Measurements from ENCODE around the gene PARP3. TPM values are rescaled to one million over a fixed set of nuclear protein-coding genes. Genes with fewer than 3 reads are reported as not detected.

Gene PARP3
- total RNA-seq, 6 experiments from 2014 or later: 13.7 to 20.1 (median 17.1) TPM

GRCh38 chr3:51955893-51956770, 14.0 kb downstream of the PARP3 start:
- Mint-ChIP-seq H3K4me3 (no peak overlapping the region), H3K27ac (no peak overlapping the region), H3K36me3 (ENCODE audit: low read depth) (peaks cover 5% of the 10 kb centered on the region; the same call in 1 of the 2 replicates), H3K9me3 (no peaks in the 10 kb centered on the region), H3K27me3 (ENCODE audit: insufficient read depth) (no peaks in the 10 kb centered on the region; the same call in none of the 2 replicates), H3K4me1 (ENCODE audit: low read depth) (peaks cover 20% of the 10 kb centered on the region)
- peak; percentile 61 for TF ChIP-seq CTCF (IDR thresholded peaks at IDR 0.05)
- DNase-seq: no peak

GRCh38 chr3:51957520-51958205, 15.5 kb downstream of the PARP3 start:
- no peaks in the 10 kb centered on the region for H3K9me3 Mint-ChIP-seq
- H3K27ac Mint-ChIP-seq: no peak overlapping the region
- peaks cover 16% of the 10 kb centered on the region for H3K4me1 Mint-ChIP-seq (ENCODE audit: low read depth)
- H3K36me3 Mint-ChIP-seq (ENCODE audit: low read depth): peaks cover 5% of the 10 kb centered on the region; the same call in 1 of the 2 replicates
- TF ChIP-seq CTCF (IDR thresholded peaks at IDR 0.05): peak; percentile 45
- no peaks in the 10 kb centered on the region; the same call in none of the 2 replicates for H3K27me3 Mint-ChIP-seq (ENCODE audit: insufficient read depth)
- H3K4me3 Mint-ChIP-seq: no peak overlapping the region
- DNase-seq: no peak

DNA sequence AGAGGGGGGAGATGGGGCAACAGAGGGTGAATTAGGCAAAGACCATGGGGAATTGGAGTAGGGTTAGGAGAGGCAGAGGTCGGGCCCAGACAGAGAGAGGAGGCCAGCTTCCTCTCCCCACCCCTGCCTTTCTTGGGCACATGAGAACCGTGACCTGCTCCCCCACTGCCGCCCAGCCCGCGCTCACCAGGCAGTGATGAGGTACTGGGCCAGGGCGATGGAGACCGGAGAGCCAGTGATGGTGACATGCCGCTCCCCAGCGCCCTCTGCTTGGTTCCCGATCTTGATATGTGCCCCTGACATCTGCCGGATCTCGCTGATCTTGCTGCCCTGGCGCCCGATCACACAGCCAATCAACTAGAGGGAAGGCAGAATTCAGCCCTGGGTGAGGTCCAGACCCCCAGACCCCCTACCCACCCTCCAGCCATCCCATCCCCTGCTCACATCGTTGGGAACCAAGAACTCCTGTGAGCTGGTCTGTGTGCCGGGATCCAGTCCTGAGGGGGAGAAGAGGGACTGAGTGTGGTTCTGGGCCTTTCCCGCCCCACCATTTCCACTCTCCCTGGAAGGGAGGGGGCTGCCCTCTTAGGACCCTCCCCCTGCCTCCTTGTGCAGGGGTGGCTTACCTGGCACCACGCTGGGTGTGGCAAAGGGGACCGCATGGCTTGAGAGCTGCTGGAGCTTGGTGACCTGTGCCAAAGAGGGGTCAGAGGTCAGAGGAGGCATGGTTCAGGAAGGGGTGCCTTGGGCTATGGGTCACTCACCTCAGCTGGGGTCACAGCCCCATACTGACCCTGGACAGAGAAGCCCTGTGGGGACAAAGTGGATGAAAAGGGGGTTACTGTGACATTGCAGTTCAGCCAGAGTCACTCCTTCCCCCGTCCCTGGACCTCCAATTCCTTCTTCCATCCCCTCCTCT, 16.7 kb downstream of the PARP3 start:
- H3K4me3 Mint-ChIP-seq: no peak overlapping the region
- H3K9me3 Mint-ChIP-seq: no peaks in the 10 kb centered on the region
- H3K36me3 Mint-ChIP-seq (ENCODE audit: low read depth): peaks cover 5% of the 10 kb centered on the region; the same call in 1 of the 2 replicates
- H3K27ac Mint-ChIP-seq: no peak overlapping the region
- no peak for TF ChIP-seq CTCF (IDR thresholded peaks at IDR 0.05)
- no peaks in the 10 kb centered on the region; the same call in none of the 2 replicates for H3K27me3 Mint-ChIP-seq (ENCODE audit: insufficient read depth)
- DNase-seq: no peak
- H3K4me1 Mint-ChIP-seq (ENCODE audit: low read depth): peaks cover 10% of the 10 kb centered on the region

DNA sequence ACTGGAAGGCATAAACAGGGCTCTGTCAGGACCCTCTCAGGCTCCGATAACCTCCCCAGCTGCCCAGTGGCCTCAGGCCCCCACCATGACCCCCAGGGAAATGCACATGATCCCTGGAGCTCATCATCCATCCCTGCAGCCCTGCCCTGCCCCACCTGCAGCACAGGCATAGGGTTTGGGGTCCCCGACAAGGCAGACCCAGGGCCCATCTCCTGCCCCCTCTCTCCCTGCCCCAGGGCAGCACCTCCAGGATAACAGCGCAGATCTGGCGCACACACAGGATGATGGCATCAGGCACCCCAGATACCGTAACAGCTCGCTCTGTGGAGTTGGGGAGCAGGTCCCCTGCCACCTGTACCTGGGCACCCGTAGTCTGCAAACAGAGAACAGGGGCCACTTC, 17.5 kb downstream of the PARP3 start:
- H3K4me3 Mint-ChIP-seq: no peak overlapping the region
- peaks cover 8% of the 10 kb centered on the region for H3K4me1 Mint-ChIP-seq (ENCODE audit: low read depth)
- DNase-seq: no peak
- no peaks in the 10 kb centered on the region; the same call in none of the 2 replicates for H3K27me3 Mint-ChIP-seq (ENCODE audit: insufficient read depth)
- no peaks in the 10 kb centered on the region for H3K9me3 Mint-ChIP-seq
- H3K27ac Mint-ChIP-seq: no peak overlapping the region
- TF ChIP-seq CTCF (IDR thresholded peaks at IDR 0.05): no peak
- H3K36me3 Mint-ChIP-seq (ENCODE audit: low read depth): peaks cover 5% of the 10 kb centered on the region; the same call in 1 of the 2 replicates

DNA sequence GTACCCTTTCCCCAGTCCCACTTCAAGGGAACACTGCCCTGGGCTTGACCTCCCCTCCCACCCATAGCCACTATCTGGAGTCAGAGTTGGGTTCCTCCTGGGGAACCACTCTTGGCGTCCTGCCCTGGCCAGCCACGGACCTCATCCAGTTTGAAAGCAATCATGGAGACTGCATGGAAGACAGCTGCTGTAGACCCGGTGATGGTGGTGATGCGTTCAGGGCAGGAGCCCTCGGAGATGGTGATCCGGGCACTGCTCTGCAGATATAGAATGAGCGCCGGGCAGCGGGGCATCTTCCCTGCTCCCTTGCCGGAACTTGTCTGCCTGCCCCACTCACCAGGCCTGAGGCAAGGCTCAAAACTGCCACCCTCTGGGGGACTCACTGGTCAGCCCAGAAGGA, 18.2 kb downstream of the PARP3 start:
- no peak overlapping the region for H3K27ac Mint-ChIP-seq
- H3K4me1 Mint-ChIP-seq (ENCODE audit: low read depth): peaks cover 16% of the 10 kb centered on the region
- no peaks in the 10 kb centered on the region for H3K9me3 Mint-ChIP-seq
- H3K27me3 Mint-ChIP-seq (ENCODE audit: insufficient read depth): no peaks in the 10 kb centered on the region; the same call in 1 of the 2 replicates
- no peak for TF ChIP-seq CTCF (IDR thresholded peaks at IDR 0.05)
- peaks cover 5% of the 10 kb centered on the region; the same call in 1 of the 2 replicates for H3K36me3 Mint-ChIP-seq (ENCODE audit: low read depth)
- no peak overlapping the region for H3K4me3 Mint-ChIP-seq
- DNase-seq: no peak
